ENCODE measurements around the gene TRAM2. TPM values are rescaled to one million over a fixed set of nuclear protein-coding genes. Genes with fewer than 3 reads are reported as not detected.

The TRAM2 gene
- total RNA-seq, 1 experiment from 2014 or later, result 243 TPM

- Histone ChIP-seq H3K27me3 (no peaks in the 10 kb centered on the region), H3K9me3 (no peaks in the 10 kb centered on the region), H3K36me3 (peaks cover 95% of the 10 kb centered on the region), H3K4me3 (no peak overlapping the region)
- DNase-seq, result no peak
Observed at GRCh38 chr6:52515219-52515960, 61.5 kb downstream of the TRAM2 start.

DNA sequence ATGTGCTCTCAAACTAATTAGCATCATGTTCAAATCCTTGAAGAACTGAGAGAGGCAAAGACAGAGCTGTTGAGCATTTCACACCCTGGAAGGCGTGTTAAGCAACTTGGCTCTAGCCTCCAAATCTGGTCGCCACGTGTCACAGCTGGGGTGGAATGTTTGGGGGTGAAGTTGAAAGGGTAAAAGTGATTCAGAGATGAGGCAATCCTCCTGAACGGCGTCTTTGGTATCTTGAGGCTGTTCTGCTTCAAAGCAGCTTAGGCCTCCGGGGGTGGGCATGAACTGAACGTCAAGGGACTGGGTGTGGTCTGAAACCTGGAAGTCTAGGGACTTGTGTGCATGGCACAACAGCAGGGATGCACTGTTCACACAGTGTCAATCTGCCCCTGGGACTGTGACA lies 62.3 kb downstream of the TRAM2 start:
- H3K36me3 ChIP-seq, result peaks cover 91% of the 10 kb centered on the region

GRCh38 chr6:52513896-52514295 lies 63.0 kb downstream of the TRAM2 start:
- no peak overlapping the region for H3K4me3 ChIP-seq
- H3K9me3 ChIP-seq, result no peaks in the 10 kb centered on the region
- H3K36me3 ChIP-seq, result peaks cover 89% of the 10 kb centered on the region
- no peaks in the 10 kb centered on the region for H3K27me3 ChIP-seq
- no peak for DNase-seq

More for the DNA sequence above, 62.3 kb downstream of the TRAM2 start:
- Histone ChIP-seq H3K27me3 (no peaks in the 10 kb centered on the region), H3K9me3 (no peaks in the 10 kb centered on the region), H3K4me3 (no peak overlapping the region)
- DNase-seq, result peak; percentile 97

DNA sequence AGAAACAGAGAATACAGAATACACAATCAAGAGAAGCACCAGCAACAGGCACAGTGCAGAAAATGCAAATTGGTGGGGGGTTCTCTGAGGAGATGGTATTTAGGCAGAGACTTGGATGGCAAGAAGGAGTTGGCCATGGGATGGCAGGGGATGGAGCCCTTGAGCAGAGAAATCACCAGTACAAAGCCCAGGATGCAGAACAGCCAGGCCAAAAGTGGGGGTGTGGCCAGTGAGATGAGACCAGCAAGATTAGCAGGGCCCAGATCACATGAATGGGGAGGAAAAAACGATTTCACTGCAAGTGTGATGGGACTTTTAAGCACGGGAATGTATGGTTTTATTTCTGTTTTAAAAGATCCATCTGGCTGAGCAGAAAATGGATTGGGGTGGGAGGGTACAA lies 63.4 kb downstream of the TRAM2 start:
- peaks cover 89% of the 10 kb centered on the region for H3K36me3 ChIP-seq
- peak; percentile 69 for DNase-seq
- H3K4me3 ChIP-seq, result no peak overlapping the region
- no peaks in the 10 kb centered on the region for H3K9me3 ChIP-seq
- H3K27me3 ChIP-seq, result no peaks in the 10 kb centered on the region

- peak; percentile 99 for DNase-seq
- Histone ChIP-seq H3K9me3 (no peaks in the 10 kb centered on the region), H3K4me3 (no peak overlapping the region), H3K36me3 (peaks cover 91% of the 10 kb centered on the region), H3K27me3 (no peaks in the 10 kb centered on the region)
Observed at GRCh38 chr6:52512199-52512598, 64.7 kb downstream of the TRAM2 start.

- Histone ChIP-seq H3K9me3 (no peaks in the 10 kb centered on the region), H3K27me3 (no peaks in the 10 kb centered on the region), H3K4me3 (no peak overlapping the region), H3K36me3 (peaks cover 91% of the 10 kb centered on the region)
- peak; percentile 91 for DNase-seq
Observed at GRCh38 chr6:52511572-52512151, 65.2 kb downstream of the TRAM2 start.

GRCh38 chr6:52511163-52511562 lies 65.7 kb downstream of the TRAM2 start:
- no peaks in the 10 kb centered on the region for H3K27me3 ChIP-seq
- H3K36me3 ChIP-seq, result peaks cover 91% of the 10 kb centered on the region
- no peaks in the 10 kb centered on the region for H3K9me3 ChIP-seq
- DNase-seq, result no peak
- no peak overlapping the region for H3K4me3 ChIP-seq

- Histone ChIP-seq H3K36me3 (peaks cover 91% of the 10 kb centered on the region), H3K4me3 (no peak overlapping the region), H3K9me3 (no peaks in the 10 kb centered on the region), H3K27me3 (no peaks in the 10 kb centered on the region)
- no peak for DNase-seq
Observed at GRCh38 chr6:52510213-52510562, 66.7 kb downstream of the TRAM2 start.

GRCh38 chr6:52509281-52510212 lies 67.3 kb downstream of the TRAM2 start:
- no peak overlapping the region for H3K4me3 ChIP-seq
- H3K27me3 ChIP-seq, result no peaks in the 10 kb centered on the region
- no peaks in the 10 kb centered on the region for H3K9me3 ChIP-seq
- DNase-seq, result peak; percentile 100
- H3K36me3 ChIP-seq, result peaks cover 91% of the 10 kb centered on the region

- DNase-seq, result no peak
- Histone ChIP-seq H3K36me3 (peaks cover 87% of the 10 kb centered on the region), H3K9me3 (no peaks in the 10 kb centered on the region), H3K4me3 (no peak overlapping the region), H3K27me3 (no peaks in the 10 kb centered on the region)
Observed at GRCh38 chr6:52508261-52508739, 68.6 kb downstream of the TRAM2 start.

- Histone ChIP-seq H3K4me3 (no peak overlapping the region), H3K27me3 (no peaks in the 10 kb centered on the region), H3K36me3 (peaks cover 87% of the 10 kb centered on the region), H3K9me3 (no peaks in the 10 kb centered on the region)
- peak; percentile 82 for DNase-seq
Observed at GRCh38 chr6:52507557-52508260, 69.2 kb downstream of the TRAM2 start.

DNA sequence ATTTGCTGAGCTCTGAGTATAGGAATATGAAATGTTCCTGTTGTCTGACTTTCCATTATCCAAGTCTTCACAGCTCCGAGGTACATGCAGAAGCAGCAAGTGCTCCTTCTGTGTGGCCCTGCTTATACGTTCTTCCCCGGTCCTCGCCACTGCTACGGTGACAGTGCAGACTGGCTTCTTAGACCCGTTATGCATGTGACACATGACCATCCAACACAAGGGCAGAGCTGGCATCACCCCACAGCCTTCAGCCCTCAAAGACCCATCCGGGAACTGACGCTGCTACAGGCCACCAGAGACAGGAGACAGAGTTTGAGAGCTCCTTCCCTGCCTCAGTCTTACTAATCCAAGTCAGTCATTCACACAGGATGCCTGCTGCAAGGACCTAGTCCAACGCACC lies 70.4 kb downstream of the TRAM2 start:
- H3K36me3 ChIP-seq, result peaks cover 90% of the 10 kb centered on the region
- no peak for DNase-seq
- H3K27me3 ChIP-seq, result no peaks in the 10 kb centered on the region
- H3K4me3 ChIP-seq, result no peak overlapping the region
- no peaks in the 10 kb centered on the region for H3K9me3 ChIP-seq

DNA sequence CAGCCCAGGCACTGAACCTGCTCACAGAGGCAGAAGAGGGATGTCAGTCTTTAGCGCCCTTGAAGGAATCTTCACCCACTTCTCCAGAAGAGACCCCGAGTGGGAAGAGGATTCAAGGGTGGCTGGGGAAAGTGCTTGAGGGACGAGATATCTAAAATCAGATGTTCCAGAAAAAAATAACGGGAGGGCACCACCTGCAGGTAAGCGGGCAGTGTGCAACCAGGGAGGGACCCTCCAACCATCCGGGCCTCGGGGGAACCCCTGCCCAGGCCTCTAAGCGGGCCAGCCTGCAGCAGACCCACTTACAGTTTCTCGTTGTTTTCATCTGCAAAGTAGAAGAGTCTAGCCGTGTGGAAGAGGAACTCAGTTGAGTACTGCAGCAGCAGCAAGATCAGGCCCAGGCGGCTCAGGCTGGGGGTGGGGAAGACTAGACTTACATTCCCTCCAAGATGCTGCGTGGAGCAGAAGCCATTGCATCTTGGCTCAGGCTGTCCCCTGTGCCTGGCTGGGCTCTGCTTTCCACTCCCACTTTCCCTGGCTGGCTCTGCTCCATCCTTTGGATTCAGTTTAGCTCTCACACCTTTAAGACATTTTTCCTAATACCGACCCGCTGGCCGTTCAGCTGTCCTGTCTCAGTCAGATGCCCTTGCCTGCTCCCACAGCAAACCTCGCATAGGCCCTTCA lies 71.0 kb downstream of the TRAM2 start:
- Histone ChIP-seq H3K27me3 (no peaks in the 10 kb centered on the region), H3K36me3 (peaks cover 90% of the 10 kb centered on the region), H3K9me3 (no peaks in the 10 kb centered on the region), H3K4me3 (no peak overlapping the region)
- no peak for DNase-seq

- H3K27me3 ChIP-seq, result no peaks in the 10 kb centered on the region
- no peaks in the 10 kb centered on the region for H3K9me3 ChIP-seq
- no peak for DNase-seq
- H3K36me3 ChIP-seq, result peaks cover 92% of the 10 kb centered on the region
- no peak overlapping the region for H3K4me3 ChIP-seq
Observed at GRCh38 chr6:52504782-52505136, 72.1 kb downstream of the TRAM2 start.

DNA sequence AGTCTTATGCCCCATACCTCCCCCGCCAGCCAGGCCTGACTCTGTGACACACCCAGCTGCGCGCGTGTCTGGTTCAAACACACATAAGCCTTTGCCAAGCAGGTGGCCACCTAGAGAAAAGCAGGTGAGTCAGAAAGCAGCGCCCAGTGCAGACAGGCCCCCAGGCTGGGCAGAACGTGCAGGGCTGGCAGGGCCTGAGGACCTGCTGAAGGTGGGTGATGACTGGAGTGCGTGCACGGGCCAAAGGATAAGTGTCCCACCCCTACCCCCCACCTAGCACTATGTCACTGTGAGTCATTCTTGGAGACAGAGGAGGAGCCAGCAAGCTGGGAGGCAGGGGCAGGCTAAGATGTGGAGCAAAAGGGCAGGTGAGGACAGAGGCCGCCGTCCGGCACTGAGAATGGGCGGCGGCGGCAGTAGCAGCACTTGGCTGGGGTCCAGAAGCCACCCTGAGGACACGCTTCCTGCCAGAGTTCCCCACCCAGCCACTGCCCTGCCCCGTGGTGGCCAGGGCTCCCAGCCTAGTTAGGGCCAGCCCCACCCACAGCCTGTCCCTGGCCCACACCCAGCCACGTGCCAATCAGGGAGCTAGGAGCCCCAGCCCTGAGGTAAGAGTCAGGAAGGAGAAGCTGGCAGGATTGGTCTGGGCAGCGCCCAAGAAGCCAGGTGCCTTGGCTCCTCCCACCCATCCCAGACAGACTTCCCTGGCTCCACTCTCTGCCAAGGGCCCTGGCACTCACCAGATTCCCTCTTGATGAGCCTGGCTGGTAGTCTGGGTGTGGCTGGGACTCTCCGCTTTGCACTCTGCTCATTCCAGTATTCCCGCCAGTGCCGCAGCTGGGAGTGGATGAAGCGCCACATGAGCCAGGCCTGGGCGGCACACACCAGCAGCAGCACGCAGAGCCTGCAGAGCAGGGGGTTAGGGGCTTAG lies 72.7 kb downstream of the TRAM2 start:
- DNase-seq, result peak; percentile 100
- Histone ChIP-seq H3K9me3 (no peaks in the 10 kb centered on the region), H3K4me3 (no peak overlapping the region), H3K36me3 (peaks cover 96% of the 10 kb centered on the region), H3K27me3 (no peaks in the 10 kb centered on the region)
